ENCODE measurements around the gene SLC1A3.

DNA sequence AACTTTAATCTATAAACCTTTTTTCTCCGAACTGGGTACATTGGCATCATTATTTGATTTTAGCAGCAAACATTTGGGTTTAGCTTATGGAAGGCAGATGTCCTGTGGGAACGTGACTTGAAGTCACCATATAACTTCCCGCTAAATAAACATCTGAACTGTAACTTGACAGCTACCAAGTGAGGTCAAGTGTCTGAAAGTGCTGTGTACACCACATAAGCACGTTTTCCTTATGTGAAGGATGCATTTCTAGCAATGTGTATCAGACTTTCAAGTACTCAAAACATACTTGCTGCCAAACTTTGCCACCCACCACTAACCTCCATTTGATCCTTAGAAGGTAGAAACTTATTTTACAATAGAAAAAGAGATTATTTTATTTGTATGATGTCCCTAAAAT, 35.7 kb downstream of the SLC1A3 start:
- TF ChIP-seq, protein P1, sequence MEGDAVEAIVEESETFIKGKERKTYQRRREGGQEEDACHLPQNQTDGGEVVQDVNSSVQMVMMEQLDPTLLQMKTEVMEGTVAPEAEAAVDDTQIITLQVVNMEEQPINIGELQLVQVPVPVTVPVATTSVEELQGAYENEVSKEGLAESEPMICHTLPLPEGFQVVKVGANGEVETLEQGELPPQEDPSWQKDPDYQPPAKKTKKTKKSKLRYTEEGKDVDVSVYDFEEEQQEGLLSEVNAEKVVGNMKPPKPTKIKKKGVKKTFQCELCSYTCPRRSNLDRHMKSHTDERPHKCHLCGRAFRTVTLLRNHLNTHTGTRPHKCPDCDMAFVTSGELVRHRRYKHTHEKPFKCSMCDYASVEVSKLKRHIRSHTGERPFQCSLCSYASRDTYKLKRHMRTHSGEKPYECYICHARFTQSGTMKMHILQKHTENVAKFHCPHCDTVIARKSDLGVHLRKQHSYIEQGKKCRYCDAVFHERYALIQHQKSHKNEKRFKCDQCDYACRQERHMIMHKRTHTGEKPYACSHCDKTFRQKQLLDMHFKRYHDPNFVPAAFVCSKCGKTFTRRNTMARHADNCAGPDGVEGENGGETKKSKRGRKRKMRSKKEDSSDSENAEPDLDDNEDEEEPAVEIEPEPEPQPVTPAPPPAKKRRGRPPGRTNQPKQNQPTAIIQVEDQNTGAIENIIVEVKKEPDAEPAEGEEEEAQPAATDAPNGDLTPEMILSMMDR (IDR thresholded peaks at IDR 0.05) = no peak
- TF ChIP-seq POLR2A (IDR thresholded peaks at IDR 0.05) = no peak
